Fibroblast of peridontal ligament (primary cell): ENCODE results near the gene CLK1.
"Not testable (repeated sequence)": the region's sequence is repeated elsewhere in the genome, so short reads cannot be mapped to it uniquely, and the experiment has no call there.

Experiments
- DNase-seq: peaks from one replicate; pipeline ENCODE4 v3.0.0-alpha.2; 2010; ENCODE audit errors: extremely low read depth

CLK1 gene

GRCh38 chr2:200851398-200852248 lies 12.8 kb downstream of the CLK1 start:
- no peak for DNase-seq

DNA sequence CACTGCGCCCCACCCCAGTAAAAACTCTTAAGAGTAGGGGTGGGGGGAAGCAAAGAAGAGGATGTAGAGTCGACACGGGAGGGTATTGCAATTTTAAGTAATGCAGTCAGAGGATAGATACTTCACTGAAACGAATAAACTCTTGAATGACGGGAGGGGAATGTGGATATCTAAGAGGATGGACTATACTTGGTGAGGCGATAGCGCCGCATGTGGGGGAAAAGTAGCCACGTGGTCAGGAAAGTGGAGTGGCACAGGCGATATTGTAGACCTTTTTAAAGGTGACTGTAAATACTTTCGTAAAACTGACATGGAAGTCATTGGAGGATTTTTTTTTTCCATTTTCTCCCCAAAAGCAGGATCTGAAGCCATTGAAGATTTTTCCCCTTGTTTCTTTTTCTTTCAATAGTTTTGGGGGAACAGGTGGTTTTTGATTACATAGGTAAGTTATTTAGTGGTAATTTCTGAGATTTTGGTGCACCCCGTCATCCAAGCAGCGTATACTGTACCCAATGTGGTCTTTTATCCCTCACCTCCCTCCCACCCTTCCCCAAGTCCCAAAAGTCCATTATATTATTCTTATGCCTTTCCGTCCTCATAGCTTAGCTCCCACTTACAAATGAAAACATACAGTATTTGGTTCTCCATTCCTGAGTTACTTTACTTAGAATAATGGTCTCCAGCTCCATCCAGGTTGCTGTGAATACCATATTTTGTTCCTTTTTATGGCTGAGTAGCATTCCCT lies 13.8 kb downstream of the CLK1 start:
- no peak for DNase-seq

- DNase-seq: no peak
Observed at GRCh38 chr2:200847939-200848338, 16.5 kb downstream of the CLK1 start.

- no peak for DNase-seq
Observed at GRCh38 chr2:200847269-200847668, 17.2 kb downstream of the CLK1 start.

- DNase-seq: no peak
Observed at GRCh38 chr2:200845669-200846325, 18.7 kb downstream of the CLK1 start.

- DNase-seq: no peak
Observed at GRCh38 chr2:200845194-200845593, 19.3 kb downstream of the CLK1 start.

- no peak for DNase-seq
Observed at GRCh38 chr2:200843993-200844948, 20.2 kb downstream of the CLK1 start.

- DNase-seq: no peak
Observed at GRCh38 chr2:200839513-200839912, 24.9 kb downstream of the CLK1 start.

- no peak for DNase-seq
Observed at GRCh38 chr2:200834701-200835100, 29.8 kb downstream of the CLK1 start.

DNA sequence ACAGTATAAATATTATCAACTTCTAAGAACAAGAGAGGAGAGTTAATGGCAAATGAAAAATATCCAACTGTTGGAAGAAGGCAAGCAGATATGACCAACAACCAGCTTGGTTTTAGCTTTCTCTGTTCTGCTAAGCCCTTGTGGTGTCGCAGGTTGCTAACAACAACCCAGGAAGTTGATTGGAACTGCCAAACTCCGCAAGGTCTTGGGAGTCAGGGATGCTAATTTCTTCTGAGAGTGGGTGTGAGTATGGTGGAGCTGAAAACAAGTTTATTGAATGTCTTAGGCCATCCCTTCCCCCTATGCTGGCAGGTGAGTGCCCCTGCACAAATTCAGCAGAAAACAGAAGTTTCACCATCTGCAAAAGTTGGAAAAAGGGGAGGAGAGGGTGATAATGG lies 35.2 kb downstream of the CLK1 start:
- no peak for DNase-seq

DNA sequence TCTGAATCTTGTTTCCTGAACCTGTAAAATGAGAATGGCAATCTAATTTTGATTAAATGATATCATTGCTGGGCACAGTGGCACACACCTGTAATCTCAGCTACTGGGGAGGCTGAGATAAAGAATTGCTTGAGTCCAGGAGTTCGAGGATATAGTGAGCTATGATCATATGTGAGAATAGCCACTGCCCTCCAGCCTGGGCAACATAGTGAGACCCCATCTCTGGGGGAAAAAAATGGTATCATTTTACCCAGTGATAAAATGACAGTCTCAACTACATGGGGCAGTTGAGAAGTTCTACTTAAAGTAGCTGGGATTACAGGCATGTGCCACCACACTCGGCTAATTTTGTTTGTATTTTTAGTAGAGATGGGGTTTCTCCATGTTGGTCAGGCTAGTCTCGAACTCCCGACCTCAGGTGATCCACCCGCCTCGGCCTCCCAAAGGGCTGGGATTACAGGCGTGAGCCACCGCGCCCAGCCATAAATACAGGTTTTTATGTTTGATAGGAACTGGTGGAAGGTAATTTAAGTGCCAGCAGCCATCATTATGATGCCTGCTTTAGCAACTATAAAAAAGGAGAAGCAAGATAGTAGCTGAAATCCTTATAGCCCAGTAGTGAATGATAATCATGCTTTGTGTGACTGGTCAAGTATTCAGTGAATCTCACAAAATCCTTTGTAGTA lies 35.7 kb downstream of the CLK1 start:
- DNase-seq: no peak

GRCh38 chr2:200828104-200828503 lies 36.4 kb downstream of the CLK1 start:
- no peak for DNase-seq

DNA sequence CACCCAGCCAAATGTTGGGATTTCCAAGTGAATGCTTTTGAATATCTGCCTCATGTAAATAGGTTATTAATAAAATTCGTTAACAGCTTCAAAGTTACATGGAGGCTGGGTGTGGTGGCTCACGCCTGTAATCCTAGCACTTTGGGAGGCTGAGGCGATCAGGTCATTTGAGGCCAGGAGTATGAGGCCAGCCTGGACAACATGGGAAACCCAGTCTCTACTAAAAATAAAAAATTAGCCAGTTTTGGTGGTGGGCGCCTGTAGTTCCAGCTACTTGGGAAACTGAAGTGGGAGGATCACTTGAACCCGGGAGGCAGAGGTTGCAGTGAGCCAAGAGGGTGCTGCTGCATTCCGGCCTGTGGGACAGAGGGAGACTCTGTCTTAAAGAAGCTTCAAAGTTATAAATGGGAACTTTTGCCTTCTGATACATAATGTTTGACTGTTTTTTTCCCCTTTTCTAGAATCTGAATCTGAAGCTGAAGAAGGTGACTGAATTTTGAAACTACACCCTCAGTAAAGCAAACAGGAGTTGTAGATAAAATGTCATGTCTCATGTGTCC lies 42.7 kb downstream of the CLK1 start:
- no peak for DNase-seq

DNA sequence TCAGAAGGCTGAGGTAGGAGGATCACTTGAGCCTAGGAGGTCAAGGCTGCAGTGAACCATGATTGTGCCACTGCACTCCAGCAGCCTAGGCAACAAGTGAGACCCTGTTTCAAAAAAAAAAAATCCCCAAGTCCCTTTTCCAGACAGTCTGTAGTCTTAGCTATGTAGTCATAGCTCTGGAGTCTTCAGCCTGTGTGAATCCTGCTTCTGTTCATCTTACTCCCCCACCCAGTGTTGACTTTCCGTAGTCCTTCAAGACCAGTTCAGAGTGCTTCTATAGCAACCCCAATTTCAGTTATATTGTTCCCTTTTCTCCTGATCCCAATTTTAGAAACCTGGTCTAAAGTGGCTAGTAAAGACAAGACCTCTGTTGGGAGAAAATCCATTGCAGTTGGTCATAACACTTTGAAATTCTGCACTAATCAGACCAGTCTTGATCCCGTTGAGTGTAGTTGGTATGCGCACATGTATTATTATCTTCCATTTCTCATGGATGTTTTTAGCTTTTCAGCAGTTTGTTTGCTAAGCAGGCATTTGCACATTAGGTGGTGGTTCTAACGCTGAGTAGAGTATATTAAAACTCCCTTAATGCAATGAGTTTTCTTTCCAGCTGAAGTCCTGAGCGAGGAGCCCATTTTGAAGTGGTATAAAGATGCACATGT lies 43.8 kb downstream of the CLK1 start:
- no peak for DNase-seq

- not testable (repeated sequence) for DNase-seq
Observed at GRCh38 chr2:200818732-200819131, 45.7 kb downstream of the CLK1 start.

DNA sequence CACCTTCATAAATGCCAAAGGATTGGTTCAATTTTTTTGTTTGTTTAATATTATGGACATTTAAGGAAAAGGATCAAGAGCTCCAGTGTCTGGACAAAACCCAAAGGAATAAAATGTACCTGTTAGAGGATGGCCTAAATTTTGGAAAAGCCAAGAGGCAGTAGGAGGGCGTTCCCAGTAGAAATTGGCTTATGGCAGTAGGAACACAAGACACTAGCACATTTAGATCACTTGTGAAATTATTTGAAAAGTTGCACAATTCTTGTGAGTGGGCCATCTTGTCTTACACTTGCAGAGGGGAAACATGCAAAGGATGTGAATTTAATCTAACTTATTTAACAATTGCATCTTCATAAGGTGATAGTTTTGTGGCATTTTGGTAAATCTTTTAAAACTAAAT lies 49.5 kb downstream of the CLK1 start:
- DNase-seq: no peak

GRCh38 chr2:200814276-200814815 lies 50.1 kb downstream of the CLK1 start:
- DNase-seq: no peak

- DNase-seq: peak; percentile 58
Observed at GRCh38 chr2:200812122-200813022, 52.1 kb downstream of the CLK1 start.
